Mucosa of stomach (tissue), 1 donor: Measurements from ENCODE around the gene PLA2G10.

Source experiments
- H3K27me3 ChIP-seq: one replicate; pipeline ENCODE4 v1.7.0; 2013; ENCODE audit warnings: mild to moderate bottlenecking, low read length; ENCODE audit not compliant: control insufficient read depth, insufficient read depth
- H3K36me3 ChIP-seq: one replicate; pipeline ENCODE4 v1.7.0; 2013; ENCODE audit warnings: low read length; ENCODE audit not compliant: control insufficient read depth, insufficient read depth
- H3K4me1 ChIP-seq: one replicate; pipeline ENCODE4 v1.7.0; 2013; ENCODE audit warnings: mild to moderate bottlenecking, low read length; ENCODE audit not compliant: control insufficient read depth, insufficient read depth
- H3K4me3 ChIP-seq: one replicate; pipeline ENCODE4 v1.7.0; 2013; ENCODE audit warnings: low read length
- H3K9ac ChIP-seq: one replicate; pipeline ENCODE4 v1.7.0; 2013; ENCODE audit warnings: mild to moderate bottlenecking, low read length, moderate library complexity
- H3K9me3 ChIP-seq: one replicate; pipeline ENCODE4 v1.7.0; 2013; ENCODE audit warnings: mild to moderate bottlenecking, low read length, moderate library complexity; ENCODE audit not compliant: control insufficient read depth
- donor health status: Pancreatic carcinoma.

Gene PLA2G10

DNA sequence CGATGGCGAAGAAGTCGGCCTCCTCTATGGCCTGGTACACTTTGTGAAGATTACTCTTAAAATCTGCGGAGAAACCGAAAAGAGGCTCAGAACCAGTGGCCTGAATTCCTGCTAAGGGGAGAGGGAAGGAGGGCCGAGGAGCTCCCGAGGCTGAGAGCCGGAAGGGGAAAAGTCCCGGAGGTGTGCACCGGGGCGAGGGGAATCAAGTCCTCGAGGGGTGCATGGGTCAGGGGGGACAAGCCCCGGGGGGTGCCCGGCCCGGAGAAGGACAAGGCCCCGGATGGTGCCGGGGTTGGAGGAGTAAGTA, 64.5 kb downstream of the PLA2G10 start:
- Histone ChIP-seq H3K36me3 (no peaks in the 10 kb centered on the region), H3K9me3 (no peaks in the 10 kb centered on the region), H3K4me1 (peaks cover 14% of the 10 kb centered on the region), H3K4me3 (peak overlapping the region; percentile 48), H3K27me3 (no peaks in the 10 kb centered on the region), H3K9ac (peak overlapping the region; percentile 94)

- H3K9me3 ChIP-seq, result no peaks in the 10 kb centered on the region
- H3K4me1 ChIP-seq, result peaks cover 9% of the 10 kb centered on the region
- H3K36me3 ChIP-seq, result no peaks in the 10 kb centered on the region
- peak overlapping the region; percentile 48 for H3K4me3 ChIP-seq
- no peaks in the 10 kb centered on the region for H3K27me3 ChIP-seq
- peak overlapping the region; percentile 94 for H3K9ac ChIP-seq
Observed at GRCh38 chr16:14628806-14629611, 65.1 kb downstream of the PLA2G10 start.

DNA sequence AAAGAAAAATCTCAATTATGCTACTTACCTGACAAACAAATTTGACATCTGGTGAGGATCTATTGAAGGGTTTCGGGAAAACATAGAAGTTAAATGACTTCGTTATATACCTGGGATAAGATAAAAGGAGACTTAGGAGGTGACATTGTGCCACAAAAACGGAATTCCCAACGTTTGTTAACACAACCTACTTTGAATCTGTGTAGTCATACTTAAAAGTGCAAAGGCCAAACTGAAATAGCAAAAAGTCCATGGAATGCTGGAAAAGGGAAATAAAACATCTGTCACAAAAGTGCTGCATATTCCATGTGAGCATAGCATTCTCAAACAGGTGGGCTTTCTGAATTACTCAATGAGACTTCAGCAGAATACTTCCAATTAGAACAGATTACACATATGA, 67.0 kb downstream of the PLA2G10 start:
- Histone ChIP-seq H3K9ac (no peak overlapping the region), H3K9me3 (no peaks in the 10 kb centered on the region), H3K36me3 (no peaks in the 10 kb centered on the region), H3K4me3 (no peak overlapping the region), H3K4me1 (peaks cover 5% of the 10 kb centered on the region), H3K27me3 (no peaks in the 10 kb centered on the region)
